Activated naive CD4-positive, alpha-beta T cell treated with anti-CD3 and anti-CD28 coated beads for 36 hours (primary cell): Measurements from ENCODE around the gene PPP2R2B. TPM values are rescaled to one million over a fixed set of nuclear protein-coding genes. Genes with fewer than 3 reads are reported as not detected.

Experiments
- CTCF ChIA-PET: fragments of 350-600 bp; sonication (Branson Sonifier 250); formaldehyde crosslinking; loops from one replicate; lab custom pipeline; 2021; ENCODE audit warnings: antibody characterized with exemption; lab: Charles Lee
- DNase-seq: peaks from one replicate; pipeline ENCODE4 v3.0.0-alpha.2; 2020
- H3K27ac Mint-ChIP-seq: one replicate; pipeline ENCODE4 v1.8.0; 2021; ENCODE audit warnings: mild to moderate bottlenecking, mixed read lengths
- H3K27me3 Mint-ChIP-seq: one replicate; pipeline ENCODE4 v1.8.0; 2021; ENCODE audit warnings: low read depth, mixed read lengths
- H3K36me3 Mint-ChIP-seq: one replicate; pipeline ENCODE4 v1.8.0; 2021; ENCODE audit warnings: low read depth, mixed read lengths
- H3K4me1 Mint-ChIP-seq: one replicate; pipeline ENCODE4 v1.8.0; 2021; ENCODE audit warnings: low read depth, mixed read lengths
- H3K4me3 Mint-ChIP-seq: one replicate; pipeline ENCODE4 v1.8.0; 2021; ENCODE audit warnings: mild to moderate bottlenecking, moderate library complexity, mixed read lengths
- H3K9me3 Mint-ChIP-seq: one replicate; pipeline ENCODE4 v1.8.0; 2021; ENCODE audit warnings: mixed read lengths
- intact Hi-C: fragments of 100-400 bp; cut with micrococcal nuclease; formaldehyde crosslinking; loops from one replicate; pipeline ENCODE4 v1.15.1; 2023
- total RNA-seq, 2 experiments: library from RNA; stranded (reverse); gene quantifications; one replicate each; pipeline ENCODE4 v1.2.3, GENCODE V29; 2021

The PPP2R2B gene
- total RNA-seq, 2 experiments from 2014 or later: not detected

- H3K27me3 Mint-ChIP-seq: no peaks in the 10 kb centered on the region
- no peak overlapping the region for H3K27ac Mint-ChIP-seq
- CTCF ChIA-PET: no interaction called here
- no peaks in the 10 kb centered on the region for H3K36me3 Mint-ChIP-seq
- DNase-seq: no peak
- H3K4me3 Mint-ChIP-seq: no peak overlapping the region
- no peaks in the 10 kb centered on the region for H3K9me3 Mint-ChIP-seq
- intact Hi-C loops: loop anchor here (5.0 kb wide), 2 partner anchors 103 to 322 kb away; no protein-coding TSS in a partner anchor
- no peaks in the 10 kb centered on the region for H3K4me1 Mint-ChIP-seq
These were observed 233.7 kb downstream of the PPP2R2B start for GRCh38 chr5:146644831-146645230.

GRCh38 chr5:146643776-146644175 is 234.8 kb downstream of the PPP2R2B start:
- H3K36me3 Mint-ChIP-seq: no peaks in the 10 kb centered on the region
- intact Hi-C loops: no loop called here

GRCh38 chr5:146642410-146642809 is 236.1 kb downstream of the PPP2R2B start:
- CTCF ChIA-PET: no interaction called here
- no peak overlapping the region for H3K27ac Mint-ChIP-seq
- H3K36me3 Mint-ChIP-seq: no peaks in the 10 kb centered on the region
- H3K9me3 Mint-ChIP-seq: no peaks in the 10 kb centered on the region
- DNase-seq: no peak
- H3K4me1 Mint-ChIP-seq: no peaks in the 10 kb centered on the region
- intact Hi-C loops: no loop called here
- no peaks in the 10 kb centered on the region for H3K27me3 Mint-ChIP-seq
- no peak overlapping the region for H3K4me3 Mint-ChIP-seq

More at GRCh38 chr5:146643776-146644175, 234.8 kb downstream of the PPP2R2B start:
- no peak for DNase-seq
- no peak overlapping the region for H3K4me3 Mint-ChIP-seq
- no peaks in the 10 kb centered on the region for H3K4me1 Mint-ChIP-seq
- H3K27ac Mint-ChIP-seq: no peak overlapping the region
- no peaks in the 10 kb centered on the region for H3K27me3 Mint-ChIP-seq
- CTCF ChIA-PET: interaction anchor here (0.6 kb wide), 1 partner anchor 124 kb away, joined by 4 read pairs; no protein-coding TSS in a partner anchor
- no peaks in the 10 kb centered on the region for H3K9me3 Mint-ChIP-seq

- Mint-ChIP-seq H3K4me3 (no peak overlapping the region), H3K4me1 (no peaks in the 10 kb centered on the region), H3K9me3 (no peaks in the 10 kb centered on the region), H3K36me3 (no peaks in the 10 kb centered on the region), H3K27me3 (no peaks in the 10 kb centered on the region), H3K27ac (no peak overlapping the region)
- CTCF ChIA-PET: no interaction called here
- no peak for DNase-seq
- intact Hi-C loops: no loop called here
These were observed 236.6 kb downstream of the PPP2R2B start for GRCh38 chr5:146641941-146642340.

GRCh38 chr5:146640285-146640896 is 238.2 kb downstream of the PPP2R2B start:
- CTCF ChIA-PET: interaction anchor here (1.1 to 1.5 kb wide), 2 partner anchors 22 to 34 kb away, joined by 3 to 4 read pairs; no protein-coding TSS in a partner anchor

GRCh38 chr5:146635443-146635842 is 243.1 kb downstream of the PPP2R2B start:
- Mint-ChIP-seq H3K4me3 (no peak overlapping the region), H3K27ac (no peak overlapping the region), H3K4me1 (no peaks in the 10 kb centered on the region), H3K9me3 (no peaks in the 10 kb centered on the region), H3K36me3 (no peaks in the 10 kb centered on the region), H3K27me3 (no peaks in the 10 kb centered on the region)
- intact Hi-C loops: no loop called here
- CTCF ChIA-PET: no interaction called here
- DNase-seq: no peak

More at GRCh38 chr5:146640285-146640896, 238.2 kb downstream of the PPP2R2B start:
- Mint-ChIP-seq H3K36me3 (no peaks in the 10 kb centered on the region), H3K4me1 (no peaks in the 10 kb centered on the region), H3K9me3 (no peaks in the 10 kb centered on the region), H3K4me3 (no peak overlapping the region), H3K27me3 (no peaks in the 10 kb centered on the region), H3K27ac (no peak overlapping the region)
- intact Hi-C loops: no loop called here
- no peak for DNase-seq

GRCh38 chr5:146633323-146633764 is 245.2 kb downstream of the PPP2R2B start:
- CTCF ChIA-PET: interaction anchor here (0.8 kb wide), 1 partner anchor 84 kb away, joined by 3 read pairs; no protein-coding TSS in a partner anchor
- H3K27me3 Mint-ChIP-seq: no peaks in the 10 kb centered on the region
- intact Hi-C loops: no loop called here
- no peak overlapping the region for H3K4me3 Mint-ChIP-seq
- DNase-seq: no peak
- H3K4me1 Mint-ChIP-seq: no peaks in the 10 kb centered on the region
- no peaks in the 10 kb centered on the region for H3K9me3 Mint-ChIP-seq
- H3K36me3 Mint-ChIP-seq: no peaks in the 10 kb centered on the region
- no peak overlapping the region for H3K27ac Mint-ChIP-seq

GRCh38 chr5:146632620-146633322 is 245.8 kb downstream of the PPP2R2B start:
- Mint-ChIP-seq H3K27ac (no peak overlapping the region), H3K9me3 (no peaks in the 10 kb centered on the region), H3K4me3 (no peak overlapping the region), H3K36me3 (no peaks in the 10 kb centered on the region), H3K4me1 (no peaks in the 10 kb centered on the region), H3K27me3 (no peaks in the 10 kb centered on the region)
- DNase-seq: no peak
- CTCF ChIA-PET: interaction anchor here (0.8 kb wide), 1 partner anchor 83 kb away, joined by 3 read pairs; no protein-coding TSS in a partner anchor
- intact Hi-C loops: no loop called here

- no peak for DNase-seq
- intact Hi-C loops: no loop called here
- no peaks in the 10 kb centered on the region for H3K4me1 Mint-ChIP-seq
- CTCF ChIA-PET: interaction anchor here (0.6 kb wide), 1 partner anchor 8 kb away, joined by 3 read pairs; no protein-coding TSS in a partner anchor
- no peaks in the 10 kb centered on the region for H3K9me3 Mint-ChIP-seq
- H3K4me3 Mint-ChIP-seq: no peak overlapping the region
- H3K27me3 Mint-ChIP-seq: no peaks in the 10 kb centered on the region
- H3K36me3 Mint-ChIP-seq: no peaks in the 10 kb centered on the region
- H3K27ac Mint-ChIP-seq: no peak overlapping the region
These were observed 248.1 kb downstream of the PPP2R2B start for GRCh38 chr5:146630472-146630871.

GRCh38 chr5:146628950-146629349 is 249.6 kb downstream of the PPP2R2B start:
- CTCF ChIA-PET: no interaction called here
- Mint-ChIP-seq H3K27ac (no peak overlapping the region), H3K4me3 (no peak overlapping the region), H3K36me3 (no peaks in the 10 kb centered on the region), H3K27me3 (no peaks in the 10 kb centered on the region), H3K9me3 (no peaks in the 10 kb centered on the region), H3K4me1 (no peaks in the 10 kb centered on the region)
- intact Hi-C loops: no loop called here
- no peak for DNase-seq

GRCh38 chr5:146626936-146627335 is 251.6 kb downstream of the PPP2R2B start:
- intact Hi-C loops: no loop called here
- H3K9me3 Mint-ChIP-seq: no peaks in the 10 kb centered on the region
- no peak for DNase-seq
- no peaks in the 10 kb centered on the region for H3K36me3 Mint-ChIP-seq
- CTCF ChIA-PET: no interaction called here
- no peak overlapping the region for H3K4me3 Mint-ChIP-seq
- no peak overlapping the region for H3K27ac Mint-ChIP-seq
- no peaks in the 10 kb centered on the region for H3K4me1 Mint-ChIP-seq
- H3K27me3 Mint-ChIP-seq: no peaks in the 10 kb centered on the region

- DNase-seq: no peak
- CTCF ChIA-PET: no interaction called here
- Mint-ChIP-seq H3K27me3 (no peaks in the 10 kb centered on the region), H3K36me3 (no peaks in the 10 kb centered on the region), H3K4me3 (no peak overlapping the region), H3K9me3 (no peaks in the 10 kb centered on the region), H3K27ac (no peak overlapping the region), H3K4me1 (no peaks in the 10 kb centered on the region)
- intact Hi-C loops: loop anchor here (5.0 kb wide), 1 partner anchor 92 kb away; no protein-coding TSS in a partner anchor
These were observed 254.4 kb downstream of the PPP2R2B start for GRCh38 chr5:146624179-146624578.
